ENCODE results near the gene INAFM2. TPM values are rescaled to one million over a fixed set of nuclear protein-coding genes. Genes with fewer than 3 reads are reported as not detected.
A peak's percentile ranks its signal among the peaks of the same experiment; 100 is the strongest.

Gene INAFM2
- total and polyA plus RNA-seq, 4 donors: 26.0 to 70.0 (median 56.5) TPM

GRCh38 chr15:40307421-40308211, 15.9 kb upstream of the INAFM2 start, which contains the start of gene PLCB2:
Gene PLCB2 (minus strand): TSS chr15:40307935. CDS start chr15:40307672, 263 bp downstream.
- intact Hi-C loops (cut with DNase I): no loop called here
- DNase-seq (peak; percentile 72 to 86), ATAC-seq (ENCODE audit: low FRiP score) (peak; percentile 72)
- no peaks in the 10 kb centered on the region for H3K9me3 ChIP-seq (ENCODE audit: control insufficient read depth, low read length)
- no peaks in the 10 kb centered on the region for H3K36me3 ChIP-seq (ENCODE audit: control insufficient read depth in 1 of 2, insufficient read depth in 2 of 2, low read length in 1 of 2)
- H3K4me3 ChIP-seq (ENCODE audit: low read length in 2 of 2): no peak within 1 kb of the TSS
- no peaks in the 10 kb centered on the region for H3K27me3 ChIP-seq (ENCODE audit: control insufficient read depth in 1 of 2, insufficient read depth in 2 of 2, low read length in 1 of 2)
- H3K27ac ChIP-seq (ENCODE audit: low read depth in 1 of 2, low read length in 2 of 2): no peak within 1 kb of the TSS
- no peaks in the 10 kb centered on the region for H3K4me1 ChIP-seq (ENCODE audit: control insufficient read depth in 1 of 2, insufficient read depth in 2 of 2, low read length in 2 of 2)
- WGBS, 2 donors: 86 to 87% methylated on average over 14 to 15 of the region's 15 CpGs

GRCh38 chr15:40309344-40309862, 14.1 kb upstream of the INAFM2 start:
- Histone ChIP-seq H3K36me3 (ENCODE audit: control insufficient read depth in 1 of 2, insufficient read depth in 2 of 2, low read length in 1 of 2) (no peaks in the 10 kb centered on the region), H3K9me3 (ENCODE audit: control insufficient read depth, low read length) (no peaks in the 10 kb centered on the region), H3K4me1 (ENCODE audit: control insufficient read depth in 1 of 2, insufficient read depth in 2 of 2, low read length in 2 of 2) (no peaks in the 10 kb centered on the region), H3K27ac (ENCODE audit: low read depth in 1 of 2, low read length in 2 of 2) (no peak overlapping the region), H3K27me3 (ENCODE audit: control insufficient read depth in 1 of 2, insufficient read depth in 2 of 2, low read length in 1 of 2) (no peaks in the 10 kb centered on the region), H3K4me3 (ENCODE audit: low read length in 2 of 2) (no peak overlapping the region)
- no peak for ATAC-seq (ENCODE audit: low FRiP score)
- WGBS, 2 donors: 93 to 96% methylated on average over 8 of the region's 8 CpGs
- DNase-seq: peak; percentile 27 to 36
- intact Hi-C loops (cut with DNase I): no loop called here

DNA sequence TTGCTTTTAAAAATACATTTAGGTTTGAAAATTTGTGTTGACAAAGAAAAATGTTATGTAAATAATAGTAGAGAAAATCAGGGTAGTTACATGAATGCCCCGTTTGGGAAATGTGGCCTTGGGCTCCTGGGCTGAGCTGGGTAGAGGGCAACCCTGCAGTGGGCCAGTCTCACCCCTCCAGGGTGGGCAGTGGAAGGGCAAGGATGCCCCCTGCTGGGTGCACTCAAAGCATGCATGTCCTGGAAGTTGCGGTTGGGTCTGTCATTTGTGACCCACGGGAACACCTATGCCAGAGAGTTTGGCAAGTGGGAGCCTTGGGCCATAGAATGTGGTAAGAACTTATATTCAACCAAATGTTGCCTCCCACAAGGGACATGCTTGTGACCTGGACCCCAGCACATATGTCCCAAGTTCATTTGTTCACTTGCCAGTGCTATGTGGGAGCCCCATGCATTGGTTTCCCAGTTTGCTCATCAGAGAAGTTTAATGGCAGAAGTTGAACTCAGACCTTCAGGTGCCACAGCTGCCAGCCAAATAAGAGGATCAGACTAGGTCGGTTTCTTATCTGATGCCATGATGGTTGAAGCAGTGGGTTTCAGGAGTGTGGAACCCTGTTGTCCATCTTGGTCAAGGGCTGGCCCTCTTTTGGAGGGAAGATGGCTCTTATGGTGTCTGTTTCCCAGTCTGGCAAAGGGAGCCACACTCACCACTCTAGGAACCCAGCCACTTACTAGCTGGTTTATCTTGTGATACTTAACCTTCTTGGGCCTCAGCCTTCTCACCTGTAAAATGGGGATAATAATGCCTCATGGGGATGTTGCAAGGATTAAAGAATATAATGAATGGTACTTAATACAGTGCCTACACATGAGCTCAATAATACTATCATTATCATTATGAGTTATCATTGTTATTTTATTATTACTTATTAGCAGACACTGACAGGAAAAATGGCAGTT, 13.2 kb upstream of the INAFM2 start:
- Histone ChIP-seq H3K9me3 (ENCODE audit: control insufficient read depth, low read length) (no peaks in the 10 kb centered on the region), H3K27ac (ENCODE audit: low read depth in 1 of 2, low read length in 2 of 2) (no peak overlapping the region), H3K4me1 (ENCODE audit: control insufficient read depth in 1 of 2, insufficient read depth in 2 of 2, low read length in 2 of 2) (no peaks in the 10 kb centered on the region), H3K36me3 (ENCODE audit: control insufficient read depth in 1 of 2, insufficient read depth in 2 of 2, low read length in 1 of 2) (no peaks in the 10 kb centered on the region), H3K4me3 (ENCODE audit: low read length in 2 of 2) (no peak overlapping the region), H3K27me3 (ENCODE audit: control insufficient read depth in 1 of 2, insufficient read depth in 2 of 2, low read length in 1 of 2) (no peaks in the 10 kb centered on the region)
- intact Hi-C loops (cut with DNase I): loop anchor here in 1 of 2 donors (10.0 kb wide), 1 partner anchor 55 kb away; no protein-coding TSS in a partner anchor
- DNase-seq (peak; percentile 68 to 78), ATAC-seq (ENCODE audit: low FRiP score) (peak; percentile 57)
- WGBS, 2 donors: 45 to 47% methylated on average over 4 of the region's 4 CpGs

- intact Hi-C loops (cut with DNase I): loop anchor here in 1 of 2 donors (10.0 kb wide), 1 partner anchor 56 kb away; no protein-coding TSS in a partner anchor
- WGBS, 2 donors: 80% methylated on average over 3 of the region's 3 CpGs
Observed at GRCh38 chr15:40310993-40311392, 12.5 kb upstream of the INAFM2 start.

GRCh38 chr15:40312370-40313158, 10.9 kb upstream of the INAFM2 start:
- H3K27ac ChIP-seq (ENCODE audit: low read depth in 1 of 2, low read length in 2 of 2): no peak overlapping the region
- H3K36me3 ChIP-seq (ENCODE audit: control insufficient read depth in 1 of 2, insufficient read depth in 2 of 2, low read length in 1 of 2): no peaks in the 10 kb centered on the region
- H3K27me3 ChIP-seq (ENCODE audit: control insufficient read depth in 1 of 2, insufficient read depth in 2 of 2, low read length in 1 of 2): no peaks in the 10 kb centered on the region
- H3K4me3 ChIP-seq (ENCODE audit: low read length in 2 of 2): no peak overlapping the region
- no peaks in the 10 kb centered on the region for H3K4me1 ChIP-seq (ENCODE audit: control insufficient read depth in 1 of 2, insufficient read depth in 2 of 2, low read length in 2 of 2)
- intact Hi-C loops (cut with DNase I): loop anchor here in 1 of 2 donors (10.0 kb wide), 1 partner anchor 58 kb away; no protein-coding TSS in a partner anchor
- DNase-seq (peak; percentile 24 to 27), ATAC-seq (ENCODE audit: low FRiP score) (no peak)
- WGBS, 2 donors: 88 to 93% methylated on average over 10 of the region's 10 CpGs
- H3K9me3 ChIP-seq (ENCODE audit: control insufficient read depth, low read length): no peaks in the 10 kb centered on the region

More at GRCh38 chr15:40310993-40311392, 12.5 kb upstream of the INAFM2 start:
- H3K27me3 ChIP-seq (ENCODE audit: control insufficient read depth in 1 of 2, insufficient read depth in 2 of 2, low read length in 1 of 2): no peaks in the 10 kb centered on the region
- DNase-seq (peak; percentile 24 to 49), ATAC-seq (ENCODE audit: low FRiP score) (no peak)
- no peaks in the 10 kb centered on the region for H3K9me3 ChIP-seq (ENCODE audit: control insufficient read depth, low read length)
- no peak overlapping the region for H3K4me3 ChIP-seq (ENCODE audit: low read length in 2 of 2)
- no peaks in the 10 kb centered on the region for H3K4me1 ChIP-seq (ENCODE audit: control insufficient read depth in 1 of 2, insufficient read depth in 2 of 2, low read length in 2 of 2)
- H3K27ac ChIP-seq (ENCODE audit: low read depth in 1 of 2, low read length in 2 of 2): no peak overlapping the region
- no peaks in the 10 kb centered on the region for H3K36me3 ChIP-seq (ENCODE audit: control insufficient read depth in 1 of 2, insufficient read depth in 2 of 2, low read length in 1 of 2)

DNA sequence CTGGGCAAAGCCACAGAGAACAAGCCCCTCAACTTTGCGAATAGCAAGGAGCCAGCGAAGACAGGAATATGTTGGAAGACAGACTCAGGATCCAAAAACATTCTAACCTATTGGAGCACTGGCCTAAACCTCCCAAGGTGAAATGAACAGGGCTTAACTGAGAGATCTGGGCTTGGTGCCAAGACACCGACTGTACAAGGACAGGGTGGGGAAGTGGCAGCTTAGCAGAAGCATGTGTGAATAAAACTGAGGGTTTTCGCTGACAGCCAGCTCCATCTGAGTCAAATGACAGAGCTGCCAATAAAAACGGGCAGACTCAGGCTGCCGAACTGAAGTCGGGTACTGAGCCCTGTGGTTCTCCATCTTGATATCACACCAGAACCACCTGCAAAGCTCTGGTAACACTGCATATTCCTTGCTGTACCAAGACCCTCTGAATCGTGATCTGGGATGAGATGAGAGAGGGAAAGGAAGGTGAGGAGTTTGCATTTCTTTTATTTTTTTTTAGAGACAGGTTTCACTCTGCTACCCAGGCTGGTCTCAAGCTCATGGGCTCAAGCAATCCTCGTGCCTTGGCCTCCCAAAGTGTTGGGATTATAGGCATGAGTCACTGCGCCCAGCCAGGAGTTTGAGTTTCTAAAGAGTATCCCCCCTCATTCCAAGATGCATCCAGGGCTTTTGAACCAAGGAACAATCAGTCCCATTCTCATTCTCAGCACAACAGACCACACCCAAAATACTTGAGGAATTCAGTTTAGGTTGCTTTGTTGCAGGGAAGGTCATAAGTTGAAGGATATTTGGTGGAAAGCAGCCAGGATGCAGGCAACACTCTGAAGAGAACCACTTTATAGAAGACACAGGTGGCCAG, 9.7 kb upstream of the INAFM2 start:
- 36% methylated on average over 10 of the region's 10 CpGs for WGBS, 2 donors
- intact Hi-C loops (cut with DNase I): loop anchor here in 1 of 2 donors (10.0 kb wide), 1 partner anchor 59 kb away; no protein-coding TSS in a partner anchor
- ATAC-seq (ENCODE audit: low FRiP score): no peak

GRCh38 chr15:40314723-40315276, 8.7 kb upstream of the INAFM2 start:
- H3K4me3 ChIP-seq (ENCODE audit: low read length in 2 of 2): no peak overlapping the region
- H3K27ac ChIP-seq (ENCODE audit: low read depth in 1 of 2, low read length in 2 of 2): no peak overlapping the region
- H3K9me3 ChIP-seq (ENCODE audit: control insufficient read depth, low read length): no peaks in the 10 kb centered on the region
- no peaks in the 10 kb centered on the region for H3K36me3 ChIP-seq (ENCODE audit: control insufficient read depth in 1 of 2, insufficient read depth in 2 of 2, low read length in 1 of 2)
- ATAC-seq (ENCODE audit: low FRiP score) (no peak), DNase-seq (peak; percentile 31 to 44)
- intact Hi-C loops (cut with DNase I): loop anchor here in 1 of 2 donors (10.0 kb wide), 1 partner anchor 60 kb away; no protein-coding TSS in a partner anchor
- H3K4me1 ChIP-seq (ENCODE audit: control insufficient read depth in 1 of 2, insufficient read depth in 2 of 2, low read length in 2 of 2): no peaks in the 10 kb centered on the region
- 54 to 58% methylated on average over 4 of the region's 4 CpGs for WGBS, 2 donors
- H3K27me3 ChIP-seq (ENCODE audit: control insufficient read depth in 1 of 2, insufficient read depth in 2 of 2, low read length in 1 of 2): no peaks in the 10 kb centered on the region

More for the DNA sequence above, 9.7 kb upstream of the INAFM2 start:
- no peaks in the 10 kb centered on the region for H3K4me1 ChIP-seq (ENCODE audit: control insufficient read depth in 1 of 2, insufficient read depth in 2 of 2, low read length in 2 of 2)
- H3K4me3 ChIP-seq (ENCODE audit: low read length in 2 of 2): no peak overlapping the region
- H3K27ac ChIP-seq (ENCODE audit: low read depth in 1 of 2, low read length in 2 of 2): no peak overlapping the region
- no peaks in the 10 kb centered on the region for H3K9me3 ChIP-seq (ENCODE audit: control insufficient read depth, low read length)
- no peaks in the 10 kb centered on the region for H3K27me3 ChIP-seq (ENCODE audit: control insufficient read depth in 1 of 2, insufficient read depth in 2 of 2, low read length in 1 of 2)
- DNase-seq: peak; percentile 69 to 85
- H3K36me3 ChIP-seq (ENCODE audit: control insufficient read depth in 1 of 2, insufficient read depth in 2 of 2, low read length in 1 of 2): no peaks in the 10 kb centered on the region

Data from aorta (tissue), 5 donors.